HEK293T (cell line): ENCODE results near the gene MYO16.
"Not testable (repeated sequence)": the region's sequence is repeated elsewhere in the genome, so short reads cannot be mapped to it uniquely, and the experiment has no call there.

Experiments used
- CTCF ChIA-PET: fragments of 350-600 bp; formaldehyde crosslinking; extraction: SDS; loops from one replicate; lab custom pipeline; 2021; ENCODE audit warnings: antibody characterized with exemption, inconsistent platforms; lab: Yijun Ruan, JAX
- POLR2A ChIA-PET: fragments of 350-600 bp; formaldehyde crosslinking; extraction: SDS; loops from one replicate; lab custom pipeline; 2020; ENCODE audit warnings: antibody characterized with exemption, inconsistent platforms; lab: Yijun Ruan, JAX
- DNase-seq: peaks from one replicate; pipeline ENCODE4 v3.0.0; 2012; ENCODE audit warnings: mixed read lengths; ENCODE audit errors: extremely low spot score
- ARNT ChIP-seq: fragments of 450-650 bp; IDR thresholded peaks from 2 replicates; pipeline ENCODE4 v1.6.1; 2017; ENCODE audit warnings: mild to moderate bottlenecking
- BHLHE40 ChIP-seq: fragments of 450-650 bp; IDR thresholded peaks from 2 replicates; pipeline ENCODE4 v1.6.1; 2016; ENCODE audit warnings: mild to moderate bottlenecking, moderate library complexity, borderline replicate concordance
- CTBP1 ChIP-seq: fragments of 450-650 bp; IDR thresholded peaks from 2 replicates; pipeline ENCODE4 v1.6.1; 2016; ENCODE audit warnings: borderline replicate concordance
- ELF4 ChIP-seq: fragments of 450-650 bp; IDR thresholded peaks from 2 replicates; pipeline ENCODE4 v1.6.1; 2017; ENCODE audit warnings: antibody characterized with exemption
- FOXA1 ChIP-seq: fragments of 450-650 bp; IDR thresholded peaks from 2 replicates; pipeline ENCODE4 v1.6.1; 2016; ENCODE audit warnings: mild to moderate bottlenecking
- FOXK2 ChIP-seq: fragments of 450-650 bp; IDR thresholded peaks from 2 replicates; pipeline ENCODE4 v1.6.1; 2016; ENCODE audit warnings: mild to moderate bottlenecking
- FOXM1 ChIP-seq: fragments of 450-650 bp; IDR thresholded peaks from 2 replicates; pipeline ENCODE4 v1.6.1; 2017; ENCODE audit warnings: mild to moderate bottlenecking, borderline replicate concordance
- HDGF ChIP-seq: fragments of 450-650 bp; IDR thresholded peaks from 2 replicates; pipeline ENCODE4 v1.6.1; 2017; ENCODE audit warnings: antibody characterized with exemption, borderline replicate concordance
- L3MBTL2 ChIP-seq: fragments of 450-650 bp; conservative IDR thresholded peaks from 2 replicates; pipeline ENCODE4 v1.6.1; 2016; ENCODE audit warnings: mild to moderate bottlenecking
- LEF1 ChIP-seq: fragments of 450-650 bp; IDR thresholded peaks from 2 replicates; pipeline ENCODE4 v1.6.1; 2017; ENCODE audit warnings: mild to moderate bottlenecking, borderline replicate concordance
- NFRKB ChIP-seq: fragments of 450-650 bp; IDR thresholded peaks from 2 replicates; pipeline ENCODE4 v1.6.1; 2016; ENCODE audit warnings: mild to moderate bottlenecking, moderate library complexity
- SP1 ChIP-seq: fragments of 450-650 bp; IDR thresholded peaks from 2 replicates; pipeline ENCODE4 v1.6.1; 2017
- SUZ12 ChIP-seq: fragments of 450-650 bp; IDR thresholded peaks from 2 replicates; pipeline ENCODE4 v1.6.1; 2016; ENCODE audit warnings: mild to moderate bottlenecking
- TARDBP ChIP-seq: fragments of 450-650 bp; IDR thresholded peaks from 2 replicates; pipeline ENCODE4 v1.6.1; 2016
- ZNF384 ChIP-seq: fragments of 450-650 bp; IDR thresholded peaks from 2 replicates; pipeline ENCODE4 v1.6.1; 2016
- TF ChIP-seq, protein P1 (sequence below): fragments of 450-650 bp; IDR thresholded peaks from 2 replicates; pipeline ENCODE4 v1.6.1; 2016

Gene MYO16

GRCh38 chr13:108983273-108983672 lies 353.9 kb downstream of the MYO16 start:
- TF ChIP-seq BHLHE40 (no peak), FOXM1 (no peak), LEF1 (no peak)
- no peak for DNase-seq
- POLR2A ChIA-PET, result no interaction called here
- CTCF ChIA-PET, result no interaction called here

DNA sequence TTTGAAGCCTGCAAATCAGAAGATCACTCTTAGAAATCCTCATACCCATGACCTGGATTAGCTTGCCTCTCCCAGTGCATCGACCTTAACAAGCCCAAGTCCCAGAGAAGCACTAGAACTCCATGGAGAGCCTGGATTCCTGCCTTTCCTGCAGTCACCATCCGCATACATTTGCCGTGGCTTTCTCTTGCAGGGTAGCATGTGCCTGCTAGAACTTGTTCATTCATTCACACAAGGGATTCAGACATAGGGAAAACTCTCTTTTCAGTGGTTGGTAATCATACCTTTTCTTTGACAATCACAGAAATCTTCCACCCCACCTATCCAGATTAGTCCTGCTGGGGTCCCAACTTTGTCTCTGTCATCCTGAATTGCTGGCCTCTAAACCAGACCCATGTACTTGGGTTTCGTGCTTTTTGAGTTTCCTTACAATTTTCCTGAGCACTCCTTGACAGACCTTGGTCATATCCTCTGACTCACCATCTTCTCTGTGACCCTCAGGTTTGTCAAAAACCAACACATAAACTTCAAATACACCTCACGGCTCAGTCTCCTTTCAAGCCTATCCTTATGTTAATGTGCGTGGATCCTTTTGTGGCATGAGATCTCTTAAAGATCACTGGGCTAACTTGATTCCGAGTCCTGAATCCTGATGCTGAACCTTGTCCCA lies 355.0 kb downstream of the MYO16 start:
- ChIA-PET CTCF (no interaction called here), POLR2A (no interaction called here)

GRCh38 chr13:108985166-108985565 lies 355.8 kb downstream of the MYO16 start:
- no peak for DNase-seq
- TF ChIP-seq ELF4 (no peak), CTBP1 (no peak), BHLHE40 (no peak), ZNF384 (no peak), NFRKB (no peak), L3MBTL2 (no peak), FOXM1 (no peak), ARNT (no peak), TARDBP (no peak), FOXA1 (no peak), SUZ12 (no peak), SP1 (no peak), LEF1 (no peak)
- TF ChIP-seq, protein P1, sequence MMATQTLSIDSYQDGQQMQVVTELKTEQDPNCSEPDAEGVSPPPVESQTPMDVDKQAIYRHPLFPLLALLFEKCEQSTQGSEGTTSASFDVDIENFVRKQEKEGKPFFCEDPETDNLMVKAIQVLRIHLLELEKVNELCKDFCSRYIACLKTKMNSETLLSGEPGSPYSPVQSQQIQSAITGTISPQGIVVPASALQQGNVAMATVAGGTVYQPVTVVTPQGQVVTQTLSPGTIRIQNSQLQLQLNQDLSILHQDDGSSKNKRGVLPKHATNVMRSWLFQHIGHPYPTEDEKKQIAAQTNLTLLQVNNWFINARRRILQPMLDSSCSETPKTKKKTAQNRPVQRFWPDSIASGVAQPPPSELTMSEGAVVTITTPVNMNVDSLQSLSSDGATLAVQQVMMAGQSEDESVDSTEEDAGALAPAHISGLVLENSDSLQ, result no peak
- POLR2A ChIA-PET, result no interaction called here

More for the DNA sequence above, 355.0 kb downstream of the MYO16 start:
- TF ChIP-seq HDGF, result no peak
- TF ChIP-seq SUZ12, result no peak
- no peak for TF ChIP-seq ARNT
- TF ChIP-seq TARDBP, result no peak
- no peak for TF ChIP-seq FOXK2
- TF ChIP-seq FOXA1, result no peak
- DNase-seq, result no peak

DNA sequence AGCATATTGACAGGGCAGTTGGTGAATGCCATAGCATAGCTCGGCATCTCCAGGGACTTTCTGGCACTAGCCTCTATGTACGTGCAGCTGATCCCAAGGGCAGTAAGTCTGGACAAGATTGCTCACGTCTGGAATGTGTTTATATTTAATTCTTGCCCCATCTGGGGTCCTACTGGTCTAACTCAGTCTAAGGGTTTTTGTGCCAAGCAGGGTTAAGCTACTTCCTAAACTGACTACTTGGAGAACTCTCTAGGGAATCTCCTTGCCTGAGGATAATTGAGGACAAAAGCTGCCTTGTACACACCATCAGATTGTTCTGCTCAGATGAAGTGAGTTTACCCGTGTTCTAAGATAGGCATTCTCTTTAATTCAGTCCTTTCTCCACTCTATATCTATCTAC lies 358.1 kb downstream of the MYO16 start:
- DNase-seq, result no peak
- ChIA-PET POLR2A (no interaction called here), CTCF (no interaction called here)
- TF ChIP-seq ARNT (no peak), ZNF384 (no peak), CTBP1 (no peak), HDGF (no peak), FOXA1 (no peak), TARDBP (no peak), FOXM1 (no peak), ELF4 (no peak), FOXK2 (no peak), L3MBTL2 (no peak), SP1 (no peak), NFRKB (no peak), BHLHE40 (no peak), LEF1 (no peak), SUZ12 (no peak)
- TF ChIP-seq, protein P1, result no peak

More at GRCh38 chr13:108985166-108985565, 355.8 kb downstream of the MYO16 start:
- CTCF ChIA-PET, result no interaction called here

GRCh38 chr13:108987944-108988343 lies 358.5 kb downstream of the MYO16 start:
- TF ChIP-seq L3MBTL2 (no peak), HDGF (no peak), CTBP1 (no peak), NFRKB (no peak), SP1 (no peak), FOXK2 (no peak), LEF1 (no peak), FOXA1 (no peak), TARDBP (no peak), BHLHE40 (no peak)

DNA sequence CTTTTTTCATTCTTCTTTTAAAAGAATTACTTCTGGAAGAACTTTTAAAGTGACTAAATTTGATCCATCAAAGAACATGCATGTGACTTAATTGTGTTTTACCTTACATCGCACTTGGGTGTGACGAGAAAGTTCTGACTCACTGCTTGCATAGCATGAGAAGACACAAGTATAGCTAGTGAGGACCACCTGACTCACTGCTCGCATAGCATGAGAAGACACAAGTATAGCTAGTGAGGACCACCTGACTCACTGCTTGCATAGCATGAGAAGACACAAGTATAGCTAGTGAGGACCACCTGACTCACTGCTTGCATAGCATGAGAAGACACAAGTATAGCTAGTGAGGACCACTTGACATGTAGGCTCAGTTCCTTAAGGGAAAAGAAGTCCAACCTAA lies 362.0 kb downstream of the MYO16 start:
- CTCF ChIA-PET, POLR2A ChIA-PET, DNase-seq: not testable (repeated sequence)

More at GRCh38 chr13:108987944-108988343, 358.5 kb downstream of the MYO16 start:
- POLR2A ChIA-PET, result no interaction called here
- no peak for DNase-seq
- CTCF ChIA-PET, result no interaction called here

DNA sequence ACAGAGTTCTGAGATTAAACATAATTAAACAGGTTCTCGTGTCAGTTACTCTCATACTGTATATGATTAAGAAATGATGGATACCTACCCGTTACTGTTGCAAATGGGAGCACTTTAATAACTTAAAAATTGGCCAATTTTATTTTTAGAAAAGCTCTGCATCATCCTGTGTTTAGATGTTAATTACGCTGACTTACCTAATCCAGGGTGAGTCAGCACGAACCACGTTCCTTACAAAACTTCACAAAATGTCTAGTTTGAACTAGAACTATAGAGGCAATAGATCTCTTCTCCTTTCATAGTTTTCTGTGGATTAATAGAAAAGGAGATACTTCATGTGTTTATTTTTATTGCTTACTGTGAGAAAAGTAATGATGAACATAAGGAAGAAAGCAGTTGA lies 363.9 kb downstream of the MYO16 start:
- no peak for DNase-seq
- CTCF ChIA-PET, result no interaction called here
- POLR2A ChIA-PET, result no interaction called here
- no peak for TF ChIP-seq FOXM1
- TF ChIP-seq ELF4, result no peak
- TF ChIP-seq L3MBTL2, result no peak
- TF ChIP-seq TARDBP, result no peak
- TF ChIP-seq SP1, result no peak
- TF ChIP-seq BHLHE40, result no peak
- TF ChIP-seq SUZ12, result no peak
- TF ChIP-seq LEF1, result no peak
- TF ChIP-seq FOXA1, result no peak
- TF ChIP-seq CTBP1, result no peak
- no peak for TF ChIP-seq NFRKB
- no peak for TF ChIP-seq HDGF
- no peak for TF ChIP-seq ARNT
- TF ChIP-seq, protein P1, result no peak
